H9 (cell line): Measurements from ENCODE around the gene CDH13. TPM values are rescaled to one million over a fixed set of nuclear protein-coding genes. Genes with fewer than 3 reads are reported as not detected.

Experiments used
- DNase-seq: peaks from one replicate; pipeline ENCODE4 v3.0.0-alpha.2; 2017
- H2AFZ ChIP-seq: one replicate; pipeline ENCODE4 v1.6.1; 2013; ENCODE audit warnings: mild to moderate bottlenecking, low read length, control low read depth, moderate library complexity
- H2AK5ac ChIP-seq: 2 replicates; pipeline ENCODE4 v1.6.1; 2013; ENCODE audit warnings: low read length, control low read depth, mixed read lengths; ENCODE audit not compliant: insufficient read length
- H2BK120ac ChIP-seq: one replicate; pipeline ENCODE4 v1.6.1; 2013; ENCODE audit warnings: low read depth, mild to moderate bottlenecking, low read length, control low read depth, inconsistent platforms; ENCODE audit not compliant: poor library complexity, severe bottlenecking
- H2BK12ac ChIP-seq: 2 replicates; pipeline ENCODE4 v1.6.1; 2013; ENCODE audit warnings: low read length, control low read depth, mixed read lengths, low read depth; ENCODE audit not compliant: insufficient read length
- H2BK15ac ChIP-seq: 2 replicates; pipeline ENCODE4 v1.6.1; 2013; ENCODE audit warnings: low read depth, low read length, control low read depth
- H2BK20ac ChIP-seq: one replicate; pipeline ENCODE4 v1.6.1; 2013; ENCODE audit warnings: low read depth, mild to moderate bottlenecking, low read length, control low read depth, inconsistent platforms; ENCODE audit not compliant: poor library complexity, severe bottlenecking
- H2BK5ac ChIP-seq: 2 replicates; pipeline ENCODE4 v1.6.1; 2013; ENCODE audit warnings: low read length, control low read depth, mixed read lengths; ENCODE audit not compliant: insufficient read length
- H3K14ac ChIP-seq: 2 replicates; pipeline ENCODE4 v1.6.1; 2013; ENCODE audit warnings: low read length, control low read depth; ENCODE audit not compliant: insufficient read depth
- H3K18ac ChIP-seq: 2 replicates; pipeline ENCODE4 v1.6.1; 2013; ENCODE audit warnings: low read depth, mild to moderate bottlenecking, mixed read lengths, low read length, control low read depth; ENCODE audit not compliant: insufficient read length
- H3K23ac ChIP-seq: 2 replicates; pipeline ENCODE4 v1.6.1; 2013; ENCODE audit warnings: low read length, control low read depth, mixed read lengths, low read depth; ENCODE audit not compliant: insufficient read length
- H3K23me2 ChIP-seq: 2 replicates; pipeline ENCODE4 v1.6.1; 2013; ENCODE audit warnings: low read depth, mild to moderate bottlenecking, mixed read lengths, low read length, control low read depth; ENCODE audit not compliant: insufficient read length, poor library complexity, severe bottlenecking
- H3K27ac ChIP-seq: 2 replicates; pipeline ENCODE4 v1.5.1; 2013; ENCODE audit warnings: low read length, control low read depth, mixed read lengths, low read depth; ENCODE audit not compliant: insufficient read length
- H3K27me3 ChIP-seq: 2 replicates; pipeline ENCODE4 v1.6.1; 2013; ENCODE audit warnings: low read length, control low read depth, inconsistent platforms; ENCODE audit not compliant: insufficient read depth
- H3K4ac ChIP-seq: 2 replicates; pipeline ENCODE4 v1.6.1; 2013; ENCODE audit warnings: low read depth, mild to moderate bottlenecking, control low read depth, inconsistent platforms, low read length, moderate library complexity
- H3K4me1 ChIP-seq: 2 replicates; pipeline ENCODE4 v1.6.1; 2013; ENCODE audit warnings: low read length, control low read depth, inconsistent platforms; ENCODE audit not compliant: insufficient read depth
- H3K4me2 ChIP-seq: 2 replicates; pipeline ENCODE4 v1.6.1; 2013; ENCODE audit warnings: low read length, control low read depth, mixed read lengths; ENCODE audit not compliant: insufficient read length, insufficient read depth
- H3K56ac ChIP-seq: 2 replicates; pipeline ENCODE4 v1.6.1; 2013; ENCODE audit warnings: low read depth, mild to moderate bottlenecking, mixed read lengths, low read length, control low read depth; ENCODE audit not compliant: insufficient read length
- H3K79me1 ChIP-seq: 2 replicates; pipeline ENCODE4 v1.6.1; 2013; ENCODE audit warnings: low read depth, mild to moderate bottlenecking, moderate library complexity, low read length, control low read depth, inconsistent platforms; ENCODE audit not compliant: insufficient read depth, poor library complexity, severe bottlenecking
- H3K79me2 ChIP-seq: 2 replicates; pipeline ENCODE4 v1.6.1; 2013; ENCODE audit warnings: low read length, control low read depth, inconsistent platforms; ENCODE audit not compliant: insufficient read depth
- H3K9ac ChIP-seq: 2 replicates; pipeline ENCODE4 v1.6.1; 2013; ENCODE audit warnings: low read length, control low read depth, mixed read lengths; ENCODE audit not compliant: insufficient read length; ENCODE audit errors: extremely low read depth
- H3K9me3 ChIP-seq: one replicate; pipeline ENCODE4 v1.6.1; 2013; ENCODE audit warnings: low read depth, low read length, inconsistent platforms; ENCODE audit not compliant: control insufficient read depth
- H3T11ph ChIP-seq: one replicate; pipeline ENCODE4 v1.6.1; 2013; ENCODE audit warnings: mild to moderate bottlenecking, low read length, control low read depth, inconsistent platforms
- H4K20me1 ChIP-seq: one replicate; pipeline ENCODE4 v1.6.1; 2013; ENCODE audit not compliant: control insufficient read depth, insufficient read length, insufficient read depth
- H4K5ac ChIP-seq: 2 replicates; pipeline ENCODE4 v1.6.1; 2013; ENCODE audit warnings: low read depth, mild to moderate bottlenecking, mixed read lengths, low read length, control low read depth; ENCODE audit not compliant: insufficient read length
- H4K8ac ChIP-seq: replicated peaks from 2 replicates; pipeline ENCODE4 v1.6.1; 2013; ENCODE audit warnings: low read length, control low read depth, mixed read lengths, low read depth; ENCODE audit not compliant: insufficient read length
- H4K91ac ChIP-seq: 2 replicates; pipeline ENCODE4 v1.6.1; 2013; ENCODE audit warnings: low read depth, mild to moderate bottlenecking, moderate library complexity, mixed read lengths, low read length, control low read depth; ENCODE audit not compliant: insufficient read length
- H3K27ac Mint-ChIP-seq, 3 experiments: 2 replicates in 2 of 3; 3 replicates in 1 of 3; pipeline ENCODE4 v1.8.0; 2020 to 2021; ENCODE audit warnings: mixed read lengths in 3 of 3, mild to moderate bottlenecking in 1 of 3, moderate library complexity in 1 of 3
- H3K27me3 Mint-ChIP-seq: 2 replicates; pipeline ENCODE4 v1.8.0; 2021; ENCODE audit warnings: low read depth, mild to moderate bottlenecking, moderate library complexity, mixed read lengths
- H3K36me3 Mint-ChIP-seq, 3 experiments: 2 replicates in 2 of 3; 3 replicates in 1 of 3; pipeline ENCODE4 v1.8.0; 2020 to 2021; ENCODE audit warnings: low read depth in 3 of 3, mixed read lengths in 3 of 3; ENCODE audit not compliant: insufficient read depth in 1 of 3
- H3K4me1 Mint-ChIP-seq, 2 experiments: 2 replicates each; pipeline ENCODE4 v1.8.0; 2020; ENCODE audit warnings: mixed read lengths in 2 of 2
- H3K4me3 Mint-ChIP-seq, 2 experiments: 2 replicates in 1 of 2; 3 replicates in 1 of 2; pipeline ENCODE4 v1.8.0; 2020 to 2021; ENCODE audit warnings: mild to moderate bottlenecking in 2 of 2, mixed read lengths in 2 of 2, moderate library complexity in 1 of 2
- H3K9me3 Mint-ChIP-seq, 2 experiments: 2 replicates in 1 of 2; 3 replicates in 1 of 2; pipeline ENCODE4 v1.8.0; 2020; ENCODE audit warnings: mild to moderate bottlenecking in 2 of 2, mixed read lengths in 2 of 2, moderate library complexity in 1 of 2
- WGBS: extraction: QIAGEN DNeasy Blood & Tissue Kit; methylation state at CpG from one replicate; pipeline ENCODE4 v1.1.7; 2013; ENCODE audit warnings: missing lambda C conversion rate, low lambda C conversion rate, mixed read lengths; ENCODE audit not compliant: insufficient read length; ENCODE audit errors: extremely low coverage; 5-methylcytosine and 5-hydroxymethylcytosine counted together
- total RNA-seq: library from RNA; stranded (reverse); gene quantifications from 2 replicates; pipeline ENCODE4 v1.2.1, GENCODE V29; 2021
- TF ChIP-seq, protein P1 (sequence below): fragments of 200-600 bp; sonication (generic); conservative IDR thresholded peaks from 3 replicates; pipeline ENCODE4 v1.8.0; 2021; ENCODE audit warnings: antibody characterized with exemption, mild to moderate bottlenecking

Gene CDH13
- total RNA-seq, 1 experiment from 2014 or later: 1.5 TPM

DNA sequence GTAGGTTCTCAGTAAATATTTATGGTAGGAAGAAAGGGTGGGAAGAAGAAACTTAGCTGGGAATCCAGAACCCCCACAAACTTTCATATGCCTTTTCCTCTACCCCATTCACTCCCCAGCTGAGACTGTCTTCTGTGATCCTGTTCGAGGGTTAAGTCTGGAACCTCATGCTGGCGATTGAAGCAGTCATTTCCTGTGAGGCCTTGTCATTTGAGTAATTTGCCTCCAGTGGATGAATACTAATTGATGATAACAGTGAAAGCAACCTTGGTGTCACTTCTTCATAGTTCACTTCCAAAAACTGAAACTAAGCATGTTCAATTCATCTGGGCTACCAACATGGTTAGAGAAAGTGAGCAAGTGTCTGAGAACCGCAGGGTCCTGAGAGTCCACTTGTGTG, 401.2 kb downstream of the CDH13 start:
- Mint-ChIP-seq H3K4me3 (no peak overlapping the region), H3K27ac (no peak overlapping the region), H3K27me3 (no peaks in the 10 kb centered on the region; the same call in 1 of the 2 replicates), H3K36me3 (no peaks in the 10 kb centered on the region), H3K4me1 (no peaks in the 10 kb centered on the region), H3K9me3 (peaks cover 3 to 6% of the 10 kb centered on the region in 2 experiments; a peak in 3 of 5 replicates)
- Histone ChIP-seq H2BK120ac (no peak overlapping the region), H3K4me2 (no peak overlapping the region), H4K5ac (no peak overlapping the region), H3K18ac (no peak overlapping the region), H2BK20ac (no peak overlapping the region), H2BK12ac (no peak overlapping the region), H2AK5ac (no peak overlapping the region), H2BK15ac (no peak overlapping the region), H3K4ac (no peak overlapping the region), H3K79me1 (no peaks in the 10 kb centered on the region), H4K20me1 (no peaks in the 10 kb centered on the region), H4K91ac (no peak overlapping the region), H3K23me2 (no peaks in the 10 kb centered on the region), H3K56ac (no peak overlapping the region), H2AFZ (no peak overlapping the region), H4K8ac (no peak overlapping the region), H2BK5ac (no peak overlapping the region), H3T11ph (no peak overlapping the region), H3K23ac (no peak overlapping the region), H3K27ac (no peak overlapping the region), H3K9ac (no peak overlapping the region), H3K27me3 (no peaks in the 10 kb centered on the region; the same call in 1 of the 2 replicates), H3K4me1 (no peaks in the 10 kb centered on the region), H3K14ac (no peak overlapping the region), H3K9me3 (no peaks in the 10 kb centered on the region), H3K79me2 (no peaks in the 10 kb centered on the region)
- no CpG with 5 or more reads among the region's 3 CpGs for WGBS
- DNase-seq: no peak
- TF ChIP-seq, protein P1, sequence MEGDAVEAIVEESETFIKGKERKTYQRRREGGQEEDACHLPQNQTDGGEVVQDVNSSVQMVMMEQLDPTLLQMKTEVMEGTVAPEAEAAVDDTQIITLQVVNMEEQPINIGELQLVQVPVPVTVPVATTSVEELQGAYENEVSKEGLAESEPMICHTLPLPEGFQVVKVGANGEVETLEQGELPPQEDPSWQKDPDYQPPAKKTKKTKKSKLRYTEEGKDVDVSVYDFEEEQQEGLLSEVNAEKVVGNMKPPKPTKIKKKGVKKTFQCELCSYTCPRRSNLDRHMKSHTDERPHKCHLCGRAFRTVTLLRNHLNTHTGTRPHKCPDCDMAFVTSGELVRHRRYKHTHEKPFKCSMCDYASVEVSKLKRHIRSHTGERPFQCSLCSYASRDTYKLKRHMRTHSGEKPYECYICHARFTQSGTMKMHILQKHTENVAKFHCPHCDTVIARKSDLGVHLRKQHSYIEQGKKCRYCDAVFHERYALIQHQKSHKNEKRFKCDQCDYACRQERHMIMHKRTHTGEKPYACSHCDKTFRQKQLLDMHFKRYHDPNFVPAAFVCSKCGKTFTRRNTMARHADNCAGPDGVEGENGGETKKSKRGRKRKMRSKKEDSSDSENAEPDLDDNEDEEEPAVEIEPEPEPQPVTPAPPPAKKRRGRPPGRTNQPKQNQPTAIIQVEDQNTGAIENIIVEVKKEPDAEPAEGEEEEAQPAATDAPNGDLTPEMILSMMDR: no peak
